OCI-LY1 (cell line): ENCODE results near the gene OR6C75.
"Not testable (repeated sequence)": the region's sequence is repeated elsewhere in the genome, so short reads cannot be mapped to it uniquely, and the experiment has no call there.

Source experiments
- H2AFZ ChIP-seq: fragments of 200-600 bp; sonication (generic), shearing (Covaris generic); 2 replicates; pipeline ENCODE4 v1.6.0; 2014; ENCODE audit warnings: antibody characterized with exemption, mild to moderate bottlenecking, low read length
- H3F3A ChIP-seq: fragments of 200-600 bp; sonication (generic), shearing (Covaris generic); 2 replicates; pipeline ENCODE4 v1.6.0; 2014; ENCODE audit warnings: mild to moderate bottlenecking, antibody characterized with exemption, low read length, moderate library complexity; ENCODE audit not compliant: insufficient read depth
- H3K27ac ChIP-seq: fragments of 200-600 bp; sonication (generic); 2 replicates; pipeline ENCODE4 v1.5.1; 2014; ENCODE audit warnings: low read length, mixed run types, mild to moderate bottlenecking, low read depth; ENCODE audit not compliant: poor library complexity, severe bottlenecking
- H3K27me3 ChIP-seq: fragments of 200-600 bp; sonication (generic); 2 replicates; pipeline ENCODE4 v1.6.0; 2014; ENCODE audit warnings: antibody characterized with exemption, mild to moderate bottlenecking, low read length, moderate library complexity; ENCODE audit not compliant: insufficient read depth
- H3K36me3 ChIP-seq: fragments of 200-600 bp; sonication (generic); 2 replicates; pipeline ENCODE4 v1.6.1; 2014; ENCODE audit warnings: mild to moderate bottlenecking, antibody characterized with exemption, low read length, moderate library complexity, mixed read lengths; ENCODE audit not compliant: insufficient read depth
- H3K4me1 ChIP-seq: fragments of 200-600 bp; sonication (generic); 2 replicates; pipeline ENCODE4 v1.5.1; 2014; ENCODE audit warnings: mild to moderate bottlenecking, low read length, moderate library complexity; ENCODE audit not compliant: insufficient read depth, severe bottlenecking
- H3K4me2 ChIP-seq: fragments of 200-600 bp; sonication (generic), shearing (Covaris generic); 2 replicates; pipeline ENCODE4 v1.6.1; 2014; ENCODE audit warnings: low read length
- H3K4me3 ChIP-seq: fragments of 200-600 bp; sonication (generic); 2 replicates; pipeline ENCODE4 v1.5.1; 2014; ENCODE audit warnings: low read length, low read depth, mild to moderate bottlenecking, mixed read lengths; ENCODE audit not compliant: poor library complexity, severe bottlenecking
- H3K79me2 ChIP-seq: fragments of 200-600 bp; shearing (Covaris generic); 2 replicates; pipeline ENCODE4 v1.6.1; 2016; ENCODE audit warnings: mixed run types, low read length, mixed read lengths; ENCODE audit not compliant: insufficient read depth
- H3K9ac ChIP-seq: fragments of 200-600 bp; sonication (generic), shearing (Covaris generic); 2 replicates; pipeline ENCODE4 v1.6.1; 2014; ENCODE audit warnings: mild to moderate bottlenecking, low read length, mixed read lengths
- H3K9me2 ChIP-seq: fragments of 200-600 bp; sonication (generic), shearing (Covaris generic); 2 replicates; pipeline ENCODE4 v1.6.1; 2014; ENCODE audit warnings: low read depth, mild to moderate bottlenecking, low read length, mixed read lengths
- H3K9me3 ChIP-seq: fragments of 200-600 bp; shearing (Covaris generic); 2 replicates; pipeline ENCODE4 v1.6.1; 2014; ENCODE audit warnings: low read length, mixed read lengths
- H4K20me1 ChIP-seq: fragments of 200-600 bp; sonication (generic), shearing (Covaris generic); 2 replicates; pipeline ENCODE4 v1.6.0; 2016; ENCODE audit warnings: mild to moderate bottlenecking, low read length; ENCODE audit not compliant: insufficient read depth
- EZH2 ChIP-seq: fragments of 200-600 bp; sonication (generic), shearing (Covaris generic); IDR thresholded peaks from 2 replicates; pipeline ENCODE4 v1.8.0; 2017; ENCODE audit warnings: borderline replicate concordance, mixed run types, mild to moderate bottlenecking, antibody characterized with exemption, low read length, moderate library complexity, mixed read lengths
- TF ChIP-seq, protein P1 (sequence below): fragments of 200-600 bp; sonication (generic), shearing (Covaris generic); IDR thresholded peaks from 2 replicates; pipeline ENCODE4 v1.5.1; 2017; ENCODE audit warnings: mild to moderate bottlenecking, antibody characterized with exemption, low read length, moderate library complexity, mixed read lengths

OR6C75 gene

DNA sequence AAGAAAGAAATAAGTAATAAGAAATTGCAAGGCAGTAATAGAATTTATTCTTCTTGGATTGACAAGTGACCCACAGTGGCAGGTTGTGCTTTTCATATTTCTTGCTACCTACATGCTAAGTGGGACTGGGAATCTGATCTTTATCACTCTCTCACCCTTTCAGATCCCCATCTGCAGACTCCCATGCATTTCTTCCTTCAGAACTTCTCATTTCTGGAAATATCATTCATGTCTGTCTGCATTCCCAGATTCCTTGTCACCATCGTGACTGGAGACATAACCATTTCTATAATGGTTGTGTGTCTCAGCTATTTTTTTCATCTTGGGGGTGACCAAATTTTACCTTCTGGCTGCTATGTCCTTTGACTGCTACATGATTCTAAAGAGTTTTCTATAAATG, 33.6 kb downstream of the OR6C75 start:
- no peaks in the 10 kb centered on the region for H3F3A ChIP-seq
- no peak overlapping the region for H3K27ac ChIP-seq
- H2AFZ ChIP-seq, result no peak overlapping the region
- no peaks in the 10 kb centered on the region for H3K9me3 ChIP-seq
- H3K4me3 ChIP-seq, result no peak overlapping the region
- no peaks in the 10 kb centered on the region for H3K27me3 ChIP-seq
- H3K9me2 ChIP-seq, result no peaks in the 10 kb centered on the region
- no peak for TF ChIP-seq EZH2
- TF ChIP-seq, protein P1, sequence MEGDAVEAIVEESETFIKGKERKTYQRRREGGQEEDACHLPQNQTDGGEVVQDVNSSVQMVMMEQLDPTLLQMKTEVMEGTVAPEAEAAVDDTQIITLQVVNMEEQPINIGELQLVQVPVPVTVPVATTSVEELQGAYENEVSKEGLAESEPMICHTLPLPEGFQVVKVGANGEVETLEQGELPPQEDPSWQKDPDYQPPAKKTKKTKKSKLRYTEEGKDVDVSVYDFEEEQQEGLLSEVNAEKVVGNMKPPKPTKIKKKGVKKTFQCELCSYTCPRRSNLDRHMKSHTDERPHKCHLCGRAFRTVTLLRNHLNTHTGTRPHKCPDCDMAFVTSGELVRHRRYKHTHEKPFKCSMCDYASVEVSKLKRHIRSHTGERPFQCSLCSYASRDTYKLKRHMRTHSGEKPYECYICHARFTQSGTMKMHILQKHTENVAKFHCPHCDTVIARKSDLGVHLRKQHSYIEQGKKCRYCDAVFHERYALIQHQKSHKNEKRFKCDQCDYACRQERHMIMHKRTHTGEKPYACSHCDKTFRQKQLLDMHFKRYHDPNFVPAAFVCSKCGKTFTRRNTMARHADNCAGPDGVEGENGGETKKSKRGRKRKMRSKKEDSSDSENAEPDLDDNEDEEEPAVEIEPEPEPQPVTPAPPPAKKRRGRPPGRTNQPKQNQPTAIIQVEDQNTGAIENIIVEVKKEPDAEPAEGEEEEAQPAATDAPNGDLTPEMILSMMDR, result no peak
- no peaks in the 10 kb centered on the region for H3K4me1 ChIP-seq
- H4K20me1 ChIP-seq, result no peaks in the 10 kb centered on the region
- H3K36me3 ChIP-seq, result no peaks in the 10 kb centered on the region
- no peaks in the 10 kb centered on the region for H3K79me2 ChIP-seq
- H3K9ac ChIP-seq, result no peak overlapping the region
- H3K4me2 ChIP-seq, result no peak overlapping the region

- H4K20me1 ChIP-seq, result no peaks in the 10 kb centered on the region
- no peaks in the 10 kb centered on the region for H3K36me3 ChIP-seq
- TF ChIP-seq, protein P1, result no peak
- no peak for TF ChIP-seq EZH2
- H3K9me2 ChIP-seq, result no peaks in the 10 kb centered on the region
- no peaks in the 10 kb centered on the region for H3K79me2 ChIP-seq
- H2AFZ ChIP-seq, result no peak within 1 kb of the TSS
- H3K9ac ChIP-seq, result no peak within 1 kb of the TSS
- no peak within 1 kb of the TSS for H3K27ac ChIP-seq
- no peaks in the 10 kb centered on the region for H3K9me3 ChIP-seq
- H3K27me3 ChIP-seq, result no peaks in the 10 kb centered on the region
- H3K4me2 ChIP-seq, result no peak within 1 kb of the TSS
- no peak within 1 kb of the TSS for H3K4me3 ChIP-seq
- H3K4me1 ChIP-seq, result no peaks in the 10 kb centered on the region
- H3F3A ChIP-seq, result no peaks in the 10 kb centered on the region
Measured at GRCh38 chr12:55400229-55400628, 37.5 kb downstream of the OR6C75 start, which contains the start of gene OR6C65. Gene OR6C65, plus strand, starts transcription at chr12:55400529. Its CDS starts 0 bp downstream, at chr12:55400529.

DNA sequence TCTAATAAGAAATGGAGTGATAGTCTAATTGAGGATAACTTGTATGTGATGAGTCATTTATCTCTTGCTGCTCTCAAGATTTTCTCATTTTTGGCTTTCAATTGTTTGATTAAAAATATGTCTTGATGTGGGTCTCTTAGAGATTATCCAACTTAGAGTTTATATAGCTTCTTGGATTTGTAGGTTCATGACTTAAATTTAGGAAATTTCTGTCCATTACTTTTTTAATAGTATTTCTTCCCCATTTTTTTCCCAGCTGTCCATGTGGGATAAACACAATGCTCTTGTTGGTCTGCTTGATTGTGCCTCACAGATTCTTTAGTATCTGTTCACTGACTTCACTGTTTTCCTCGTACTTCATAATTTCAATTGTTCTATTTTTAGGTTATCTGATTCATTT, 45.1 kb downstream of the OR6C75 start:
- Histone ChIP-seq H2AFZ (no peak overlapping the region), H3K4me3 (no peak overlapping the region), H3F3A (no peaks in the 10 kb centered on the region), H4K20me1 (no peaks in the 10 kb centered on the region), H3K4me1 (no peaks in the 10 kb centered on the region), H3K79me2 (no peaks in the 10 kb centered on the region), H3K9me3 (no peaks in the 10 kb centered on the region), H3K36me3 (no peaks in the 10 kb centered on the region), H3K27me3 (no peaks in the 10 kb centered on the region), H3K4me2 (no peak overlapping the region), H3K9ac (no peak overlapping the region), H3K27ac (no peak overlapping the region), H3K9me2 (no peaks in the 10 kb centered on the region; the same call in 1 of the 2 replicates)
- TF ChIP-seq, protein P1, result no peak
- no peak for TF ChIP-seq EZH2

GRCh38 chr12:55409133-55409532, 46.4 kb downstream of the OR6C75 start:
- not testable (repeated sequence) for H3K9me3 ChIP-seq, H3K9ac ChIP-seq, H3K79me2 ChIP-seq, H3K27ac ChIP-seq, H3F3A ChIP-seq, H3K27me3 ChIP-seq, H3K4me3 ChIP-seq, H4K20me1 ChIP-seq, H3K9me2 ChIP-seq, H2AFZ ChIP-seq, H3K36me3 ChIP-seq, H3K4me2 ChIP-seq, H3K4me1 ChIP-seq

GRCh38 chr12:55412138-55412537, 49.4 kb downstream of the OR6C75 start:
- not testable (repeated sequence) for H3K79me2 ChIP-seq, H4K20me1 ChIP-seq, H3K4me2 ChIP-seq, H3F3A ChIP-seq, H3K9me3 ChIP-seq, H3K4me3 ChIP-seq, H3K27me3 ChIP-seq, H2AFZ ChIP-seq, H3K27ac ChIP-seq, H3K9ac ChIP-seq, H3K9me2 ChIP-seq, H3K36me3 ChIP-seq, H3K4me1 ChIP-seq
